Measurements from ENCODE around the gene CHRM1.
"Not testable (repeated sequence)": the region's sequence is repeated elsewhere in the genome, so short reads cannot be mapped to it uniquely, and the experiment has no call there.

Gene CHRM1, protein sequence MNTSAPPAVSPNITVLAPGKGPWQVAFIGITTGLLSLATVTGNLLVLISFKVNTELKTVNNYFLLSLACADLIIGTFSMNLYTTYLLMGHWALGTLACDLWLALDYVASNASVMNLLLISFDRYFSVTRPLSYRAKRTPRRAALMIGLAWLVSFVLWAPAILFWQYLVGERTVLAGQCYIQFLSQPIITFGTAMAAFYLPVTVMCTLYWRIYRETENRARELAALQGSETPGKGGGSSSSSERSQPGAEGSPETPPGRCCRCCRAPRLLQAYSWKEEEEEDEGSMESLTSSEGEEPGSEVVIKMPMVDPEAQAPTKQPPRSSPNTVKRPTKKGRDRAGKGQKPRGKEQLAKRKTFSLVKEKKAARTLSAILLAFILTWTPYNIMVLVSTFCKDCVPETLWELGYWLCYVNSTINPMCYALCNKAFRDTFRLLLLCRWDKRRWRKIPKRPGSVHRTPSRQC

DNA sequence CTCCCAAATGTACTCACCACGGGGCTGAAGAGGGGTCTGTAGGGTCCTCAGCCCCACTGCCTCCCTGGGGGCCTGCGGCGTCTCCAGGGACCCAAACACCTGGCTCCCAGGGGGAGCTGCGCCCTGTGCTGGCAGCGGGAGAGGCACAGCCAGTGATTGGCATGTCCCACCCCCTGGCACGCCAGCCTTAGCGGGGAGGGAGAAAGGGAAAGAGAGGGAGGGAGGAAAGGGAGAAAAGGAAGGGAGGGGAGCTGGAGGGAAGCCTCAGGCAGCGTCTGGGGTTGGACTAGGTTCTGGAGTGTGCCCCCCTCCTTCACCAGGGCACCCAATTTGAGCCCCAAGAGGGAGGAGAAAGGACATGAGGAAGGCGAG, at the start of gene CHRM1:
Gene CHRM1 (minus strand): TSS at position 163 of the 372 bp plus-strand sequence. CDS start 10,263 bp downstream, outside the sequence.
- no peak for DNase-seq

DNA sequence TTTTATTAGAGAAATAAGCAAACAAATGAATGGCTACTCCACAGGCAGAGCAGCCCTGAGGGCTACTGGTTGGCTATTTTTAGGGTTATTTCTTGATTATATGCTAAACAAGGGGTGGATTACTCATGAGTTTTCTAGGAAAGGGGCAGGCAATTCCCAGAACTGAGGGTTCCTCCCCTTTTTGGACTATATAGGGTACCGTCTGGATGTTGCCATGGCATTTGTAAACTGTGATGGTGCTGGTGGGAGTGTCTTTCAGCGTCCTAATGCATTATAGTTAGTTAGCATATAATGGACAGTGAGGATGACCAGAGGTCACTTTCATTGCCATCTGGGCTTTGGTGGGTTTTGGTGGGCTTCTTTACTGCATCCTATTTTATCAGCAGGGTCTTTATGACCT, 44.4 kb upstream of the CHRM1 start:
- DNase-seq: no peak

DNA sequence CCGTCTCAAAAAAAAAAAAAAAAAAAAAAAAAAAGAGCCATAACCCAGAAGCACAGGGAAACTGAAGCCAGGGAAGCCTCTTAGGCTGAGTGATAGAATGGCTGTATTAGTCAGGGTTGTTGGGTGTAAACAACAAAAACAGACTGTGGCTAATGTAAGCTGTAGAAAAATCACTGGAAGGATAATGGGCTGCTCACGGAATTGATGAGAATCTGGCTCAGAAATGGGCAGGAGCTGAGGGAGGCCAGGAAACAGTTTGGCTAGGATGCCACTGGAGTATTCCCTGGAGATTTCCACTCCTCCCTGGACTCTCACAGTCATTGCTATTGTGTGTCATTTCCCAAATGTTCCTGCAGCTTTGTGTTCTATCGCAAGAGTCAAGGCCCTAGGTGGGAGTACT, 41.2 kb upstream of the CHRM1 start:
- DNase-seq: no peak

DNA sequence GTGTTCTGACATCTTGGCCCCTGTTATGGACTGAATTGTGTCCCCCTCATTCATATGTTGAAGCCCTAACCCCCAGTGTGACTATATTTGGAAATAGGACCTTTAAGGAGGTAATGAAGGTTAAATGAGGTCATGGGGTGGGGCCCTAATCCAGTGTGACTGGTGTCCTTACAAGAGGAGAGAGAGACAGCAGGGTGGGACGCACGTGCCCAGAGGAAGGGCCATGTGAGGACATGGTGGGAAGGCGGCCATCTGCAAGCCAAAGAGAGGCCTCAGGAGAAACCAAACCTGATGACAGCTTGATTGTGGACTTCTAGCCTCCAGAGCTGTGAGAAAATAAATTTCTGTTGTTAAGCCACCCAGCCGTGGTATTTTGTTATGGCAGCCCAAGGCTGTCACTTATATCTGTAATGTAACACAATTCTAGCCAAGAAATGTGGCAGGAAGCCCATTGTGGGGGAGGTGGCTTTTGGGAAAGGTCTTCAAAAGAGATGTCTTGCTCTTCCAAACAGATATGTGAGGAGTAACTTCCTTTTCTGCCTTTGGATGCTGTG, 39.9 kb upstream of the CHRM1 start:
- no peak for DNase-seq

DNA sequence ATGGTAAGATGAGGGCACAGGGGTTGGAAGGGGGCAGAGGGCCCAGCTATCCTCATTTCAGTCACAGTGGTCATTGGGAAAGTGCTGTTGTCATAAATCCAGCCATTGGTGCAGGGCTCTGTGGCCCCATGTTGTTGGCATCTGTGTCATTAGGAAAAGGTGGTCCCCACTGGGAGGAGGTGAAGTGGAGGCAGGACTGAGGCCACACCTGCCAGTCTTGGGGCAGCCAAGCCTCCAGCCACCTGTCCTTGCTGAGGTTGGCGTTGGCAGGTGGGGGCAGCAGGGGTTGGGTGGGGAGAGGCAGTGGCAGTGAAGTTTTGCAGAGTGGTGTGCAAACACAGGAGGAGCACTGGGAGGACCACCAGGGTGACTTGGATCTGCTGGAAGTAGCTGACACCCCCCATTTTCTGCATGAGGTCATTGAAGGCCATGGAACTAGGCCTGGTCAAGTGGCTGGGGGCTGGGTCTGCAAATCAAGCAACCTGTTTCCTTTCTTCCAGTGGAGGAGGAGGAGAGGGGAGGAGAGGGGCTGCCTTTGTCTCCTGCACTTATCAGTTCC, 38.3 kb upstream of the CHRM1 start:
- DNase-seq: no peak

DNA sequence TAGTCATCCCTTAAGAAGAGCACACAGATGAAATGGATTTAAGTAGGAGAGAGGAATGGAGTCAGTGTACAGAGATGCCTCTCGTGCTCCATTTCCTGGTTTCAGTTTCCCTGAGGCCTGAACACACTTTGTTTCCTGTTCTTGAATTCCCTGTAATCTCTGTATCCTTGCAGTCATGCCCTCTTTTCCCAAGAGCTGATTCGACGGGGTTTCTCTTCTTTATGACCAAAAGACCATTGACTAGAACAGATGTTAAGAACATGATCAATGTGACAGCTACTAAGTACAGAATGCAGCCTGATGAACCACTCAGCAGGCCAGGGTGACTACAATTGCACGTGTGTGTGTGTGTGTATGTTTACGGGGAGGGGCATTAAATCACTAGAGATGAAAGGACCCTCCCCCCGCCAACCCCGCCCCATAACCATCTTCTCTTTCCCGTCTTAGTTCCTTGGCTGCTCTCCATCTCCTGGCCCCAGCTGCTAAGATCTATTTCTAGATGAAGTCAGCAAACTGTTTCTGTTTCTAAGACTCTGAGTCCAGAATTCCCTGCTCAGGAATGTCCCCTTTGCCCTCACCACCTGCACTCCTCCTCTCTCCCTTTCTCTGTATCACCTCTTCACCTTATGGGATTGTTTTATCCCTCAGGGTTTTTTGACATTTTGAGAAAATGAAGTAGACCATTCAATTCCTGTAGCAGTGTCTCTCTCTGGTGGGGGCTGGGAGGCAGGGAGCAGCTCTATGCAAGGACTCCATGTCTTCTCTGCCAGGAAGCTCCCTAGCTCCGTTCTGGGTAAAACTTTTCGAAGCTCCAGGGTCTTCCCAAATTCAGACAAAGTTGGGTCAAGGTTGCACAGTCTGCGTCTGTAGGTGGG, 37.6 kb upstream of the CHRM1 start:
- DNase-seq: no peak

DNA sequence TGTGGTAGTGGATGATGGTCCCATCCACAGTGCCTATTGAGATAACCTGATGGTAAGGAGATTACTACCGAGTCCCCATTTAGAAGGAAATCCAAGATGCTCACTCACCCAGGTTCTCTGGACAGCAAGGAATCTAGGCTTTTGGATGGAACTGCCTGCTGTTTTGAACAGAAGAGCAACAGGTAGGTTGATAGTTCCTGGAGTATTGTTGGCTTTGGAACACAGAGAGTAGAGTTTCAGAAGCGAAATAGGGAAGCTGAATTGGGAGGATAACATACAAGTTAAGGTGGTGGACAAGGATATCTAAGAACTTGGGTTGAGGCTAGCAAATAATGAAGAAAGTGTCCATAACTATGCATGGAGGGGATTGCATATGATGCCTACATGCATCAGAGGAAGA, 36.0 kb upstream of the CHRM1 start:
- no peak for DNase-seq

DNA sequence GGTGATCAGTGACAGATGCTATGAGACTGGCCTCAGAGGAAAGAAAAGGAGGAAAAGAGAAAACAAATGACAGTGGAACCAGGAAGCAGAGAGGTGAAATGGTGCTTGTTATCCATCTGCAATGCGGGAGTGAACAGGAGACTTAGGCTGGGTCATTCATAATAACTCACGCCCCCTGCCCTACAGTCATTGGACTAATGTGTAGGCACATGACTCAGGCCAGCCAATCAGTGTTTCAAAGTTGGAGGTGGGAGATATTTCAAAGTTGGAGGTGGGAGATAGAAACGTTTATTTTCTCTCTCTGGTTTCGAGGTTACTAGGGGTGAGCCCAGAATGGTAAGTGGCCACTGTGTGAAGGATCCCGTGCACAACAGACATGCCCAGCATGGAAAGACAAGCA, 33.3 kb upstream of the CHRM1 start:
- no peak for DNase-seq

DNA sequence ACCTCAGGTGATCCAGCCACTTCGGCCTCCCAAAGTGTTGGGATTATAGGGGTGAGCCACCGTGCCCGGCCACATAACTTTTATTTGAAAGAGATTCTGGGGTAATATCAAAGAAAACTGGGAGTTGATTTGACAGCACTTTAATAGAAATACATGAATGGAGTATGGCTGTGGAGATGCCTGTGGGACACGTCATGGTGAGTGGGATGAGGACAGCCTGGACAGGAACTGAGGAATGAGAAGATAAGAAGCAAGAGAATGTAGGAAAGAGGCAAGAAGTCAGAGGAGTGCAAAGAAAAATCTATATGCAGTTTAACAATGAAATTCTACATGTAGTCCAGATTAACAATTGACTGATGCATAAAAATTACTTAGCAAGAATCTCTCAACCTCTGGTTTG, 32.6 kb upstream of the CHRM1 start:
- DNase-seq: no peak

DNA sequence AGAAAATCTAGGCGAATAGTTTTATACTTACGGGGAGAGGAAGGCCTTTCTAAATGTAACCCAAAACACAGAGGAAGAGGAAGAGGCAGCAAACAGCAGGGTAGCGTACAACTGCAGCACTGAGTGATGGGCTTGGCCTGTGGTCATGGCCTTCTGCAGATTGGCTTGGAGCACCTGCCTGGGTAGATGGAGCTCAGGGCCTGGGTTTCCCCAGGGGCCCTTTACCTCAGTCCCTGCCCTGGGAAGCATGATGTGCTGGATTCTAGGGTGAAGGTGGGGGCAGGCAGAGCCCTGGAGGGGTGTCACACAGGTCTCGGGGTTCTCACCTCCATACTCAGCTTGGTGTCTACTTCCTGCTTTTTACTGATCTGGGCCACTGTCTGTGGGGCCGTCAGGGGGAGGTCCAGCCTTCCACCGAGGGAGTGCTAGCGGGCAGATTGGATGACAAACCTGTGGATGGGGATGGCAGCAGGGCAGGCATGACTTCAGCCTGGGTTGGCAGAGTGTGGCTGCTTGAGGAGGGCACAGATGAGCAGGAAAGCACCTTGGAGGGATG, 27.7 kb upstream of the CHRM1 start:
- DNase-seq: no peak

DNA sequence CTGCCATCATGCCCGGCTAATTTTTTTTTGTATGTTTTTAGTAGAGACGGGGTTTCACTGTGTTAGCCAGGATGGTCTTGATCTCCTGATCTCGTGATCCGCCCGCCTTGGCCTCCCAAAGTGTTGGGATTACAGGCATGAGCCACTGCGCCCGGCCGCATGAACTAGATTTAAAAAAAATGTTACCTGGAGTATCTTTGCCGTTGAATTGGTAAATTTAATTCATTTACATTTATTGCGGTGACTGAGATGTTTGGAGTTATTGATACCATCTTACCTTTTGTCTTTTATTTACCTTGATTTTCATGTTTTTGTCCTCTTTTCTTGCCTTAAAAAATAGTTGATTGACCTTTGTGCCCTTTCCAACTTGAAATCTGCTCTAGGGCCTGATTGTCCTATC, 24.4 kb upstream of the CHRM1 start:
- not testable (repeated sequence) for DNase-seq

DNA sequence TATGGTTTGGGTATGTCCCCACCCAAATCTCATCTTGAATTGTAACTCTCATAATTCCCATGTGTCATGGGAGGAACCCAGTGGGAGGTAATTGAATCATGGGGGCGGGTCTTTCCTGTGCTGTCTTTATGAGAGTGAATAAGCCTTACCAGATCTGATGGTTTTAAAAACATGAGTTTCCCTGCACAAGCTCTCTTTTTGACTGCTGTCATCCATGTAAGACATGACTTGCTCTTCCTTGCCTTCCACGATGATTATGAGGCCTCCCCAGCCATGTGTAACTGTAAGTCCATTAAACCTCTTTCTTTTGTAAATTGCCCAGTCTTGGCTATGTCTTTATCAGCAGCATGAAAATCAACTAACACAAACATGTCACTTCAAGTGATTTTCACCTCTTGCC, 16.4 kb upstream of the CHRM1 start:
- not testable (repeated sequence) for DNase-seq

DNA sequence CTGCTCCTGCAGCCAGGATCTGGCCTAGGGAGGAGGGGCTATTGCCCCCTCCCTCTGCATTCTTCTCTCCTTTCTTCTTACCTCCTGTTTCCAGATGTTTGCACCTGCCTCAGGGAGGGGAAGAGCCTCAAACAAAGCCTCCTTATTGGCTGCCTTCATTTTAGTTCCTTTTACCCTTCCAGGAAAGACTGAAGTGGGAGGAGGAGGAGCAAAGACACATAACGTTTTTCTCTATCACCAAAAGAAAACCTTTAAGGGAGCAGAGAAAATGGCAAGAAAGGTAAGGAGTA, 13.3 kb upstream of the CHRM1 start:
- DNase-seq: no peak

DNA sequence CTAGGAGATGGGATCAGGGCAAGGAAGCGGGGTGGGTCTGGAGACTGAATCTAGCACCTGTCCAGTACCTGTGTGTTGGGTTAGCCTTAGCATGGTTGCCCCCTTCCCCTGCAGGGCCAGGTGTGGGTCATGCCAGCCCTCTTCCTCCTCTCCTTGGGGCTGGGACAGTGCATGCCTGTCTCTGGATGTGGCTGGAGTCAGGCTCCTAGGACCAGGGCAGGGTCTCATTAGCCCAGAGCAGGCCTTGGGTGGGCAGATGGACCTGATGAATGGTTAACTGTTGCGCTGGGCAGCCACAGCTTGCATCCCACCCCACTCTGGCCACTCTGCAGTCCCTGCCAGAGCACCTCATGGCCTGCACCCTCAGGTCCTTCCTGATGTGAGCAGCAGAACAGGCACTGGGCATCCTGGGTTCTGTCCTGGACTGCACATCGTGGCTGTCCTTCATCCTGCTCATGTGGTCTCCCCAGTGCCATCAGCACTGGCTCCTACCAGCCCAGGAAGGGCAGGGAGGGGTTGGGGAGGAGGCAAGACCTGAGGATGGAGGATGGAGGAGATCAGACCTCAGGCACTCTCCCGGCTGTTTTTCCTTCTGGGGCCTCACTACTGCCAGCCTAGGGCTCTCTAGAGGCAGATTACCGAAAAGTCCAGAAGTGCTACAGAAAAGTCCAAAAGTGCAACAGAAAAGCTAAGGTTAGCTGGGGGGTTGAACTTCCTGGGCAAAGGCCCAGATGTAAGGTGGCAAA, 12.8 kb upstream of the CHRM1 start:
- no peak for DNase-seq

DNA sequence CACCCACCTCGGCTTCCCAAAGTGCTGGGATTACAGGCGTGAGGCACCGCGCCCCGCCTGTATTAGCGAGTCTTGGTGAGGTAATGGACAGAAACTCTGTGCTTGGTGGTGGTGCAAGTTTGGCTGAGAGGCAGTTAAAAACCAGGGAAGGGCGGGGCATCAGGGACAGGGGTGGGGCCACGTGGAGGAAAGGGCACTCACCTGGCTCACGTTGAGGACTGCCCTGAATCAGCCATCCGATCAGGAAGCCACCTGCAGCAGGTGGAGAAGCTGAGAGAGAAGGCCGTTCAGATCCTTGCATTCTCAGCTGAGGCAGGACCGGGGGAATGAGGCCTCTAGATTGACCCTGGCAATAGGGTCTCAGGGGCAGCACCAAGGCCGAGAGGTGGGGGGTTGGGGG, 12.1 kb upstream of the CHRM1 start:
- DNase-seq: no peak

DNA sequence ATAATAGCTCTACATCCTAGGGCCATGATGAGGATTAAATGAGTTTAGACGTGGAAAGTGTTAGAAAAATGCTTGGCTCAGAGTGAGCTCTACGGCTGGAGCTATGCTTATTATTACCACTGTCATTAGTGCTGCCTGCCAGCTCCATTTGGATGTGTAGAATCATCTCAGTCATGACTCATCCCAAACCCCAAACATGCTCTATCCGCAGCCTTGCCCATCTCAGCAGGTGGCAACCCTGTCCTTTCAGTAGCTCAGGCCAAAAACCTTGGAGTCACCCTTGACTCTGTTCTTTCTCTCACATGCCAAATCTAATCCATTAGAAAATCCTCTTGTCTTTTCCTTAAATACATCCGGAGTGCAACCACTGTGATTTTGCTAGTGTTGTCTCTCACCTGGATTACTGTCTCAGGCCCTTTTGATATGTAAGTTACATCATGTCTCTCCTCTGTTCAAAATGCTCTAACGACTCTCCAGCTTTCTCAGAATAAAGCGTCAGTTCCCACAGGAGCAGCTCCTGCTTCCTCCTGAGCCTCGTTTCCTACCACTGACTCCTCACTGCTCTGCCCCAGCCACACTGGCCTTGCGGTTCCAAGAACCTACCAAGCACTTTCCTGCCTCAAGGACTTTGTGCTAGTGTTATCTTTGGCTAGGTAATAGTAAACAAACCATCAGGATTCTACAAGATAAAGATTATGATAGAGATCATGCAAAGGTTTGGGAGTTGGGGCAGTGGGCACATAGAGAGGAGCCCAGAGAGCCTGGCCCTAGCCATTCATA, 10.5 kb upstream of the CHRM1 start:
- DNase-seq: no peak

DNA sequence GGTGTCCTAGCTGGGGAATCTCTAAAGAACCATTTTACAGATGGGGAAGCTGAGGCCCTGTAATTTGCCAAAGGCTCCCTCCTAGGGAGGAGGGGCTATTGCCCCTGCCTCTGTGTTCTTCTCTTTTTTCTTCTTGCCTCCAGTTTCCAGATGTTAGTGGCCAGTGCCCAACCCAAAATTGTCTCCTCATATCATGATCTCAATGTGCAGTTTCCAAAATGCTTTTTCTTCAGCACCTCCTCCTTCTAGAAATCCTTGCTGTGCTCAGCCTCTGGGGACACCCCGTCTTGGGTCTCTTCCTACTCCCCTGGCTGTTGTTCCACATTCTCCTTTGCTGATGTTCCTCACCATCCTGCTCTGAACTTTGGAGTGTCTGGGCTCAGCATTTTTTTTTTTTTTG, 9.5 kb upstream of the CHRM1 start:
- no peak for DNase-seq

DNA sequence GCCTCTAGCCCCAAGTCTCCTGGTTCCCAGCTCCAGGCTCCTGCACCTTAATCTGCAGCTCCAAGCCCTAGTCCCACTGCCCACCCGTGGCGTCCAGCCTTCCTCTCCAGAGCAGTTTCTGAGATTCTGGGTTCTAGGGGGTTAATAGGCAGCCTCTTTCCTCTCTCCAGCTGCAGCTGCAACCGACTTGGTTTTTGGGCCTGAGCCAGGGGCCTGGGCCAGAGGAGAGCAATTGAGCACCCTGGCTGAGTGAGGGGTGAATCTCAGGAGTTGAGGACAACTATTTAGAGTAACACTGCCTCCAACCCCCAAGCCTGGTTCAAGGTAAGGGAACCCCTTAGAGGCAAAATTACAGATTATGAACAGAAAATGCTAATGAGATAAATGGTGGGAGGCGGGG, 9.0 kb upstream of the CHRM1 start:
- DNase-seq: no peak

DNA sequence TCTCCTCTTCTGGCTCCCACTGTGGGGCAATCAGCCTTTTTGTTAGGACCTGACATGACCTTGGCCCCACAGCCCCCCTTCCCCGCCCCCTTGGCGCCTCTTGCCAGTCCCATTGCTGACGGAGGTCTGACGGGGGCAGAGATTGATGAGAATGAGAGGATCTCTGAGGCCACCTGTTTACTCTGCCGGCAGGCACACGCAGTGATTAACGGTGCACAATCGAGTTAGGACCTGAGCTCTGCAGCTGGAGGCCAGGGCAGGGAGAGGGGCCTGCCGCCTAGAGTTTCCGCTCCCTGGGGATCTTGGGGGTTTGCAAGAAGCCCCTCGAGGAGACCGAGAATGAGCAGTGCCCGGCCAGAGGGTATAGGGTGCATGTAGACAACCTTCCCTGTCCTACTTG, 6.8 kb upstream of the CHRM1 start:
- no peak for DNase-seq

DNA sequence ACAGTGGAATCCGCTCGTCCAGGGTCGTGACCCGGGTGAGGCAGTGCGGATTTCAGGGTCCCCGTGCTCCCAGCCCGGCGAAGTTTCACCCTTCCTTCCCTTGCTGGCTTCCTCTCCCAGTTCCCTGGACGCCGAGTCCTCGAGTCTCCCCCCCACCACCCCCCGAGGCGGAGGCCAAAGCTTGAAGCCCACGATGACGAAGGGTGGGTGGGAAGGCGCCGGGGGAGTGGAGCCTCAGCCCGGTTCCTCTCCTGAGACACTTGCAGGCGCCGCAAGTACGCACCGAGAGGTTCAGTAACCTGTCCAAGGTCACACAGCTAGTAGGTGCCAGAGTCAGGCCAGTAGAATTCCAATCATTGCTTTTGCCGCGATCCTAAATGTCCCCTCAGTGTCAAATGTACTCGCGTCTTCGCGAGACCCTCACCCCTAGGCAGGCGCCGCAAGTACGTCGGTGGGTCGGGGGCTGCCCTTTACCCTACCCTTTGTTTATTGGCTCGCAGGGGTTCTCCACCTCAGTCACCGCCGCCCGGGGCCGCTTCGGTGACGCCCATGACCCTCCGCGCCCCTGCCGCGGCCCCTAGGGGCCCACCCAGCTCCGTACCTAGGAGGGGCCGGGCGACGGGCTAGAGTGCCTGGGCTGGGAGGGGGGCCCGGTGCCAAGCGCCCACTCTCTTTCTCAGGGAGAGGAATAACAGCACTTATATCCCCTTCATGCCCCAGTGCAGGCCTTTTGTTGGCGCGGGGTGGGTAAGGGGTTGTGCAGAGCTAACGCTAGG, 5.7 kb upstream of the CHRM1 start:
- DNase-seq: no peak
